GM15510 (cell line): ENCODE results near the gene ZNF12.
"Not testable (repeated sequence)": the region's sequence is repeated elsewhere in the genome, so short reads cannot be mapped to it uniquely, and the experiment has no call there.

Source experiments
- POLR2A ChIP-seq: IDR thresholded peaks from 3 replicates; pipeline ENCODE4 v1.6.1; 2011; ENCODE audit warnings: borderline replicate concordance; ENCODE audit not compliant: insufficient read length; ENCODE audit errors: extremely low read depth

The ZNF12 gene

GRCh38 chr7:6706666-6707407 lies at the start of gene ZNF12:
ZNF12 (minus strand) TSS chr7:6706947; CDS start chr7:6705173, 1,774 bp downstream.
- peak; percentile 83 for TF ChIP-seq POLR2A

- TF ChIP-seq POLR2A, result not testable (repeated sequence)
These were observed 47.2 kb upstream of the ZNF12 start, which contains the start of gene RSPH10B2 for GRCh38 chr7:6753964-6754363. RSPH10B2 (plus strand) TSS chr7:6754103; CDS start chr7:6757678, 3,575 bp downstream.

DNA sequence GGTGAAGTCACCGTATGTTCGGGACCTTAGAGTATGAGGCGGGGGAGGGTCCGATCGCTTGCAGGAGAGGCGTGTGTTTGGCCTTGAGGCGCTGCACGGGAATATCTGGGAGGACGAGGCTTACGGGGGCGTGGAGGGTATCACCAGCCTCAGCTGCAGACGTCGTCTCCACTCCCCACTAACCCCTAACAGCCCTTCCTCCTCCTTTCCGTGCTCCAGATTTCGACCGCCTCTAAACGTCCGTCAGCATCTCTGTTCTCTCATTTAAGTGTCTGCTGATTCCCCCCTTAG lies 23.5 kb upstream of the ZNF12 start:
- TF ChIP-seq POLR2A, result no peak

DNA sequence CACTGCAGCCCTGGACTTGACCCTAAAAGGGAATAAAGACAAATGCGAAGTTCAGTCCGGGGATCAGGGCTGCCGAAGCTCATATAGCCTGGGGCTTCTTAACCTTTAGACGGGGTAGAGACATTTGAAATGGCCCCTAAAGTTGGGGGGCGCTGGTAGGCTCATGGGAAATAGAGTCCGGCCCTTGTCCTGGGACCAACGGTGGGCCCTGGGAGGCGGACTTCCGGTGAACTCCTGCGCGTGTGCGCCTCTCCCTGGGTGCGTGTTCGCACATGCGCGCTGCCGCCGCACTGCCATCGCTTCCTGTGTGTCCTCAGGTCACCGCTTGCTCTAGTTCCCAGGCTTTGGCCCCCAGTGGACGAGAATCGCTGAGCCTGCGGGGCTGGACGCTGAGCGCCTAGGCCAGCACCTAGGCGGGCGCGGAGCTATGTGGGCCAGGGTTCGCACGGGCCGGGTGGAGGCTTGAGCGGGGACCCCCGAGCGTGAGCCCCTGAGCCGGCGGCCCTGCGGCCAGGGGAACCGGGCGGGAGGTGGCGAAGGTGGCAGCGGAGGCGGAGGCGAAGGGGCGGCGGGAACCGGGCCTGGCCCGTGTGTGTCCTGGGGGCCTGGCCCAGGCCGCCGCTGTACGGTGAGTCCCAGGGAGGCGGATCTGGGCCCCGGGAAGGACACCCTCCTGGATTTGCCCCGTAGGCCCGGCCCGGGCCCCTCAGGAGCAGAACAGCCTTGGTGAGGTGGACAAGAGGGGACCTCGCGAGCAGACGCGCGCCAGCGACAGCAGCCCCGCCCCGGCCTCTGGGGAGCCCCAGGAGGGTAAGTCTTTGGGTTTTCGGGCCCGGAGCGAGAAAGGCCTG lies 23.0 kb upstream of the ZNF12 start:
- peak; percentile 93 for TF ChIP-seq POLR2A

DNA sequence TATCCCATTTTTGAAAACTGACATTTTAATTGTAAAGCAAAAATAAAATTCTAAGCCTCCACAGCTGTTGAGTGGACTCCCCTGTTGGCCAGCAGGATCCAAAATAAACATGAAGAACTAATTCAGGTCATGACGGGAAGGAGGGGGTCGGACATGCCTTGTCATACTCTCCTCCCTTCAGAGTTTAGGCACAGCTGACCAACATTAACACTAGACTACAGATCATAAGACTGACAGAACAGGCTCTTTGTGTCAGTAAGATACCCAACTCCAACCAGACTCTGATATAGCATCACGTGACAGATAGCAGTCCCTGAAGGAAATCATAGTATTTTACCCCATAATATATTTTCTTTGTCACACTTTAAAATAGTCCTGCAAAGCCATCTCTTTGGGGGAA lies 20.9 kb upstream of the ZNF12 start:
- TF ChIP-seq POLR2A, result no peak

GRCh38 chr7:6725003-6725402 lies 18.3 kb upstream of the ZNF12 start:
- TF ChIP-seq POLR2A, result no peak

DNA sequence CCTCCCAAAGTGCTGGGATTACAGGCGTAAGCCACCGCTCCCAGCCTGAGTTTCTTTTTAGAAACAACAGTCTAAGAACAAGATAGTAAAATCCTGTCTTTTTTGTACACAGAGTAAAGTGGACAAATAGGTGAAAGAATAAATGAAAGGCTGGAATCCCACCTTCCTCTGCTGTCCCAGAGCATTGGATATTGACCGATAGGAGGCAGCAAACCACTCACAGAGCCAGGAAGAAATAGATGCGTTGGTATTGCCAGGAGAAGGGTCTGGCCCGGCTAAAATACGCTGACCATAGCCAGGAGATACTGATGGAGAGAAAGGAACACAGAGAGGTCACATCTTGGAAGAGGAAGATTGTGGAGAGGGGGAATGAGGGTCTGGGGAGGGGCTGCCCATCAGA lies 11.4 kb upstream of the ZNF12 start:
- no peak for TF ChIP-seq POLR2A

- no peak for TF ChIP-seq POLR2A
These were observed 7.6 kb upstream of the ZNF12 start for GRCh38 chr7:6714360-6714759.

DNA sequence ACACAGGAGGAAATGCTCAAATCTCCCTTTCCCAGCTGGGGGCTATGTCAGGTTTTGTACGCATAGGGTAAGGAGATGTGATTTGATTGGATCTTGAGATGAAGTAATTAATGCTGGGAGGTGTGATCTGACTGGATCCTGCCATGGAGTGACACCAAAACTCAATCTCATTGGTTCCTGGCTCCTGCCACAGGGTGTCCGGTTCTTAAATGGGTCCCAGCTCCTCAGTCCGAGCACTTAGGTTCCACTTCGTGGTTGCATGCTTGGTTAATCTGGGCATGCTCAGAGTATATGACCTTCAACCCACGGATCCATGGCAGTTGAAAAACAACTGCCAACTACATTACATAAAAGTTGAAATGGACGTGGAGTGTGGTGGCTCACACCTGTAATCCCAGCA lies 3.1 kb upstream of the ZNF12 start:
- TF ChIP-seq POLR2A, result no peak

DNA sequence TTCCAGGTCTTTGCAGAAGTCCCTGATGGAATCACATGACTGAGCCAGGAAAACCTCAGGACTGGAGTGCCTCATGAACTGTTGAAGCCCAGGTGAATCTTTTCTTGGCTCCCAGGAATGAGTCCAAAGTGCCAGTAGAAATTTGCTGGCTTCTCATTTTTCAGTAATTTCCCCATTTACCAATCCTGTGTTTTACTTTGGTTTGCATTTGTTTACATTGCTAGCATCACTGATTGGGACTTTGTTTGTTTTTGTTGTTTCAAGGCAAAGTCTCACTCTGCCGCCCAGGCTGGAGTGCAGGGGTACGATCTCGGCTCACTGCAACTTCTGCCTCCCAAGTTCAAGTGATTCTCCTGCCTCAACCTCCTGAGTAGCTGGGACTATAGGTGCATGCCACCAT lies 1.6 kb upstream of the ZNF12 start:
- no peak for TF ChIP-seq POLR2A

DNA sequence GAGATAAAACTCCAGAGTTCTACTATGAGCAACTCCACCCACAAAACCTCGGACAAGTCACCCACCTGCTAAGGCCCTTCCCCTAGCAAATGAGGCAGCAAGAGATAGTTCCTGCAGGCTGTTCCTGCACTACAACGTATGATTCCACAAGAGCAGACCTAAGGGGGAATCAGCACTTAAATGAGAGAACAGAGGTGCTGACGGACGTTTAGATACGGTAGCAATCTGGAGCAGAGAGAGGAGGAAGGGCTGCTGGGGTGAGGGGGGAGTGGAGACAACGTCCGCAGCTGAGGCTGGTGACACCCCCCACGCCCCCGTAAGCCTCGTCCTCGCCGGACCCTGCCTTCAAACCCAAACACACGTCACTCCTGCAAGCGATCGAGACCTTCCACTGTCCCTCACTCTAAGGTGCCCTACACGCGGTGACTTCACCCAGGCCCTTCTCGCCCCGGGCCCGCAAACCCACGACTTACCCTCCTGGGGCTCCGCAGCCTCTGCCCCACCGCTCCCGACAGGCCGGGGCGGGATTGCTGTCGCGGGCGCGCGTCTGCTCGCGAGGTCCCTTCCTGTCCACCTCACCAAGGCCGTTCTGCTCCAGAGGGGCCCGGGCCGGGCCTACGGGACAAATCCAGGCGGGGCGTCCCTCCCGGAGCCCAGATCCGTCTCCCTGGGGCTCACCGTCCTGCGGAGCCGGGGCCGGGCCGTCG lies 635 bp downstream of the ZNF12 start:
- TF ChIP-seq POLR2A, result no peak

- TF ChIP-seq POLR2A, result no peak
These were observed 4.9 kb downstream of the ZNF12 start for GRCh38 chr7:6701860-6702259.

GRCh38 chr7:6700793-6701192 lies 6.0 kb downstream of the ZNF12 start:
- TF ChIP-seq POLR2A, result no peak

DNA sequence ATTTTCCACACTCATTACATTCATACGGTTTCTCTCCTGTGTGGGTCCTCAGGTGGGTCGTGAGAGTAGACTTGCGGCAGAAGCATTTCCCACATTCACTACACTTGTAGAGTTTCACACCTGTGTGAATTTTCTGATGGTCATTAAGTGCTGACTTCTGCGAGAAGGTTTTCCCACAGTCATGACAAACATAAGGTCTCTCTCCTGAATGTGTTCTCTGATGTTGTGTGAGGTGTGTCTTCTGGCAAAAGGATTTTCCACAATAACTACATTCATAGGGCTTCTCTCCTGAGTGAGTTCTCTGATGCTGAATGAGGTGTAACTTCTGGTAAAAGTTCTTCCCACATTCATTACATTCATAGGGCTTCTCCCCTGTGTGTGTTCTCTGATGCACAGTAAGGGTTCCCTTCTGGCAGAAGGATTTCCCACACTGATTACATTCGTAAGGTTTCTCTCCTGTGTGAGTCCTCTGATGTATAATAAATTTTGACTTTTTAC lies 15.1 kb downstream of the ZNF12 start:
- TF ChIP-seq POLR2A, result no peak

- no peak for TF ChIP-seq POLR2A
These were observed 15.6 kb downstream of the ZNF12 start for GRCh38 chr7:6691103-6691502.
